HepG2 (cell line): ENCODE results near the gene NEK6. TPM values are rescaled to one million over a fixed set of nuclear protein-coding genes. Genes with fewer than 3 reads are reported as not detected.

Experiments used
- ATAC-seq: fragments of 200-7000 bp; cut with Tn5 transposase; 3 replicates; pipeline ENCODE4 v1.9.1; 2020; ENCODE audit warnings: mild to moderate bottlenecking, moderate library complexity
- BruUV-seq: library from RNA; stranded (reverse); fragments of 400-500 nt; replicated peaks from 2 replicates; lab custom pipeline; 2021; lab: Mats Ljungman, UMichigan
- CTCF ChIA-PET: fragments of 300-600 bp; formaldehyde crosslinking; extraction: SDS; loops from one replicate; lab custom pipeline; 2021; ENCODE audit warnings: low total read pairs, inconsistent platforms, low intra/inter-chr PET ratio; lab: Yijun Ruan, JAX
- POLR2A ChIA-PET: fragments of 350-600 bp; sonication (Branson Sonifier 250); formaldehyde crosslinking; loops from one replicate; lab custom pipeline; 2020; ENCODE audit warnings: antibody characterized with exemption, inconsistent platforms; lab: Yijun Ruan, JAX
- DNase-seq: peaks from one replicate; pipeline ENCODE4 v3.0.0-alpha.2; 2015; ENCODE audit warnings: low spot score
- FAIRE-seq: peaks from 3 replicates; lab custom pipeline; 2011; peaks lifted over from hg19 to GRCh38; lab: Jason Lieb, UNC
- H2AFZ ChIP-seq: one replicate; pipeline ENCODE4 v1.6.1; 2011; ENCODE audit warnings: low read length, inconsistent platforms
- H3K27ac ChIP-seq: fragments of 300-600 bp; 3 replicates; pipeline ENCODE4 v1.8.0; 2011; ENCODE audit warnings: mixed run types, mild to moderate bottlenecking, mixed read lengths, low read length, inconsistent platforms; ENCODE audit not compliant: insufficient read depth; ENCODE audit errors: extremely low read length
- H3K27me3 ChIP-seq, 2 experiments: fragments of 200-600 bp in 1 of 2; 2 replicates in 1 of 2; 3 replicates in 1 of 2; pipeline versions ENCODE4 v1.6.0 to v1.8.0; 2011; ENCODE audit warnings: low read length in 2 of 2, mild to moderate bottlenecking in 2 of 2, moderate library complexity in 2 of 2, inconsistent platforms in 1 of 2; ENCODE audit not compliant: insufficient read depth in 2 of 2, control insufficient read depth in 1 of 2
- H3K36me3 ChIP-seq, 2 experiments: fragments of 200-600 bp in 1 of 2; replicated peaks in 1 of 2; 2 replicates in 1 of 2; 3 replicates in 1 of 2; pipeline versions ENCODE4 v1.5.1 to v1.8.0; 2011; ENCODE audit warnings: low read length in 2 of 2, inconsistent platforms in 1 of 2; ENCODE audit not compliant: insufficient read depth in 2 of 2, control insufficient read depth in 1 of 2
- H3K4me1 ChIP-seq: 2 replicates; pipeline ENCODE4 v1.5.1; 2012; ENCODE audit warnings: low read length, inconsistent platforms; ENCODE audit not compliant: insufficient read depth
- H3K4me2 ChIP-seq: 2 replicates; pipeline ENCODE4 v1.6.0; 2011; ENCODE audit warnings: low read depth, low read length, inconsistent platforms
- H3K4me3 ChIP-seq, 3 experiments: fragments of 200-600 bp in 1 of 3; sonication (generic), shearing (Covaris generic) in 1 of 3; replicated peaks in 1 of 3; 2 replicates each; pipeline ENCODE4 v1.5.1; 2011 to 2016; ENCODE audit warnings: low read length in 3 of 3, inconsistent platforms in 2 of 3, low read depth in 2 of 3, mild to moderate bottlenecking in 2 of 3, control low read depth in 1 of 3, mixed read lengths in 1 of 3; ENCODE audit not compliant: insufficient read depth in 1 of 3
- H3K79me2 ChIP-seq: one replicate; pipeline ENCODE4 v1.6.1; 2011; ENCODE audit warnings: low read length, inconsistent platforms; ENCODE audit not compliant: insufficient read depth
- H3K9ac ChIP-seq: 2 replicates; pipeline ENCODE4 v1.6.0; 2011; ENCODE audit warnings: mild to moderate bottlenecking, low read depth, low read length, inconsistent platforms; ENCODE audit not compliant: insufficient read depth
- H3K9me3 ChIP-seq: 2 replicates; pipeline ENCODE4 v1.5.1; 2012; ENCODE audit warnings: mild to moderate bottlenecking, low read length
- H4K20me1 ChIP-seq: 2 replicates; pipeline ENCODE4 v1.6.0; 2011; ENCODE audit warnings: inconsistent platforms, mild to moderate bottlenecking, low read length, moderate library complexity; ENCODE audit not compliant: insufficient read depth
- FOXC1 ChIP-seq: sonication (generic); formaldehyde crosslinking; IDR thresholded peaks from 2 replicates; pipeline ENCODE4 v1.8.0; 2022; ENCODE audit warnings: mild to moderate bottlenecking, missing genetic modification reagents, borderline replicate concordance
- NFYB ChIP-seq: sonication (generic); formaldehyde crosslinking; IDR thresholded peaks from 2 replicates; pipeline ENCODE4 v1.4.0; 2020; ENCODE audit warnings: missing genetic modification reagents
- PAX8 ChIP-seq: sonication (generic); formaldehyde crosslinking; IDR thresholded peaks from 2 replicates; pipeline ENCODE4 v1.8.0; 2022; ENCODE audit warnings: mild to moderate bottlenecking, missing genetic modification reagents, borderline replicate concordance
- ZNF121 ChIP-seq: sonication (generic); formaldehyde crosslinking; IDR thresholded peaks from 2 replicates; pipeline ENCODE4 v1.5.0; 2020; ENCODE audit warnings: mild to moderate bottlenecking, missing genetic modification reagents
- ZNF34 ChIP-seq: sonication (generic); formaldehyde crosslinking; IDR thresholded peaks from 2 replicates; pipeline ENCODE4 v1.4.0; 2020; ENCODE audit warnings: mild to moderate bottlenecking, missing genetic modification reagents, borderline replicate concordance
- ZNF567 ChIP-seq: sonication (generic); formaldehyde crosslinking; IDR thresholded peaks from 2 replicates; pipeline ENCODE4 v1.8.1; 2023; ENCODE audit warnings: mild to moderate bottlenecking, missing genetic modification reagents, borderline replicate concordance
- ZNF766 ChIP-seq: sonication (generic); formaldehyde crosslinking; IDR thresholded peaks from 2 replicates; pipeline ENCODE4 v1.5.0; 2020; ENCODE audit warnings: missing genetic modification reagents, borderline replicate concordance
- WGBS: methylation state at CpG from one replicate; pipeline ENCODE4 v1.1.6; 2017; ENCODE audit warnings: low lambda C conversion rate; 5-methylcytosine and 5-hydroxymethylcytosine counted together
- in situ Hi-C: cut with HindIII; loops from 2 replicates; pipeline ENCODE4 v1.10.0; 2017; ENCODE audit warnings: low pct_unique_long_range_greater_than_20kb; ENCODE audit not compliant: extremely low pct_ligation_motif_present
- intact Hi-C: fragments of 100-400 bp; cut with micrococcal nuclease; formaldehyde crosslinking; loops from one replicate; pipeline ENCODE4 v1.10.0; 2022; ENCODE audit not compliant: unreplicated experiment
- polyA plus RNA-seq, 8 experiments: library from polyadenylated mRNA; depleted of rRNA in 3 of 8; stranded (reverse) in 7 of 8; unstranded in 1 of 8; fragments of >200 nt; fragmentation: Illumina TruSeq in 4 of 8; extraction: Trizol in 4 of 8; gene quantifications; 2 replicates each; pipeline versions ENCODE4 v1.2.1 to v1.2.3, GENCODE V29; 2011 to 2016; ENCODE audit warnings: low read depth in 4 of 8, missing spikeins in 1 of 8, mixed read lengths in 1 of 8; ENCODE audit not compliant: insufficient read depth in 1 of 8
- total RNA-seq, 5 experiments: library from RNA; depleted of rRNA; stranded (reverse); fragments of >200 nt; fragmentation: Illumina TruSeq; extraction: Trizol; gene quantifications; 2 replicates each; pipeline ENCODE4 v1.2.3, GENCODE V29; 2016; ENCODE audit warnings: low read depth in 1 of 5

NEK6 gene
- total and polyA plus RNA-seq, 2 of the 13 experiments (the other 11 are each of a cell fraction or from before 2014, with no cell fraction given): 30.4 to 119 TPM

- 41% methylated on average over 7 of the region's 7 CpGs for WGBS
- Histone ChIP-seq H3K79me2 (no peaks in the 10 kb centered on the region), H3K4me1 (no peaks in the 10 kb centered on the region), H3K27ac (no peak overlapping the region), H3K9me3 (no peaks in the 10 kb centered on the region), H3K27me3 (peaks cover 0 to 25% of the 10 kb centered on the region in 2 experiments; a peak in 2 of 5 replicates), H4K20me1 (no peaks in the 10 kb centered on the region), H3K36me3 (no peaks in the 10 kb centered on the region), H3K9ac (no peak overlapping the region), H3K4me2 (no peak overlapping the region), H3K4me3 (no peak overlapping the region), H2AFZ (no peak overlapping the region)
- ChIA-PET CTCF (no interaction called here), POLR2A (no interaction called here)
- ATAC-seq (no peak), DNase-seq (no peak), FAIRE-seq (no peak)
- in situ Hi-C loops: no loop called here
- TF ChIP-seq ZNF567 (no peak), PAX8 (no peak)
- BruUV-seq: no TSS peak
- intact Hi-C loops: no loop called here
These were observed 48.5 kb upstream of the NEK6 start for GRCh38 chr9:124209279-124209678.

DNA sequence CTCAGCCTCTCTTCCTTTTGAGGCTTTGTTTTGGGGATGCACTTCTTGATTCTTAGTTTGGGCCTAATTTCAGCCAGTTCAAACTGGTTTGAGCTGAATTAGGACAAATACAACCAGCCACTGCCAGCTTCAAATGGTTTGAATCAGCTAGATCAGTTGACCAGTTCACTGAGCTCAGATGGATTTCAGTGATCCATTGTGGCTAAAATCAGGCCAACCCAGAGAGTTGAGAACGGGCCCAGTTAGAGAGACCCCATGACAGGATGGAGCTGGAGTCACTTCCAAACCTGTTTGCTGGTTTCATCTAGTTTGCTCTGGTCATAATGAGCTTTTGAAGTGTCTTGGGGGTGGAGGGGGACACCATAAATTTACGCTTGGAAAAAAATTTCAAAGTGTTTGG lies 48.0 kb upstream of the NEK6 start:
- H3K36me3 ChIP-seq: no peaks in the 10 kb centered on the region
- CTCF ChIA-PET: no interaction called here

More for the DNA sequence above, 48.0 kb upstream of the NEK6 start:
- no peaks in the 10 kb centered on the region for H3K9me3 ChIP-seq
- no peak overlapping the region for H3K9ac ChIP-seq
- H2AFZ ChIP-seq: no peak overlapping the region
- no peak overlapping the region for H3K4me2 ChIP-seq
- intact Hi-C loops (no loop called here), in situ Hi-C loops (no loop called here)
- POLR2A ChIA-PET: no interaction called here
- H3K27ac ChIP-seq: no peak overlapping the region
- 48% methylated on average over 2 of the region's 2 CpGs for WGBS
- DNase-seq (no peak), ATAC-seq (no peak), FAIRE-seq (no peak)
- H3K27me3 ChIP-seq: peaks cover under 1 to 25% of the 10 kb centered on the region in 2 experiments; a peak in 3 of 5 replicates
- no peaks in the 10 kb centered on the region for H3K4me1 ChIP-seq
- no peaks in the 10 kb centered on the region for H3K79me2 ChIP-seq
- no peak for TF ChIP-seq ZNF34 (CRISPR knock-in tag)
- TF ChIP-seq NFYB (CRISPR knock-in tag): no peak
- TF ChIP-seq ZNF121 (CRISPR knock-in tag): peak; percentile 78
- TF ChIP-seq ZNF766: no peak
- no peak for TF ChIP-seq FOXC1 (CRISPR knock-in tag)
- no peak overlapping the region for H3K4me3 ChIP-seq
- no peaks in the 10 kb centered on the region for H4K20me1 ChIP-seq
- BruUV-seq: no TSS peak
